Lower lobe of right lung (tissue), 2 donors: Measurements from ENCODE around the gene CHST8. TPM values are rescaled to one million over a fixed set of nuclear protein-coding genes. Genes with fewer than 3 reads are reported as not detected.

Experiments used
- ATAC-seq, 2 donors: fragments of 200-7000 bp; cut with Tn5 transposase; one replicate each; pipeline ENCODE4 v1.9.1; 2020 to 2022; ENCODE audit warnings: mild to moderate bottlenecking in 2 of 2, moderate library complexity in 2 of 2
- DNase-seq: peaks from one replicate; pipeline ENCODE4 v3.0.0-alpha.2; 2020
- H3K27ac ChIP-seq: fragments of 200-600 bp; one replicate; pipeline ENCODE4 v1.8.0; 2022
- H3K27me3 ChIP-seq: fragments of 200-600 bp; one replicate; pipeline ENCODE4 v1.8.0; 2022; ENCODE audit warnings: low read depth
- H3K36me3 ChIP-seq: fragments of 200-600 bp; one replicate; pipeline ENCODE4 v1.8.0; 2022; ENCODE audit warnings: mild to moderate bottlenecking
- H3K4me1 ChIP-seq: fragments of 200-600 bp; one replicate; pipeline ENCODE4 v1.8.0; 2022
- H3K4me3 ChIP-seq: fragments of 200-600 bp; one replicate; pipeline ENCODE4 v1.8.0; 2022; ENCODE audit warnings: mild to moderate bottlenecking
- H3K9me3 ChIP-seq: fragments of 200-600 bp; one replicate; pipeline ENCODE4 v1.8.0; 2022
- intact Hi-C: fragments of 100-400 bp; cut with DNase I; formaldehyde crosslinking; loops from one replicate; pipeline ENCODE4 v1.11.0; 2022
- total RNA-seq: library from RNA; stranded (reverse); fragmentation: NEBNext Ultra II Directional; extraction: Animal tissue kit (Norgen Biotek cat#: 25700); gene quantifications from one replicate; pipeline ENCODE4 v1.2.1, GENCODE V29; 2021
- TF ChIP-seq, protein P1 (sequence below): fragments of 200-600 bp; IDR thresholded peaks from one replicate; pipeline ENCODE4 v1.8.0; 2022; ENCODE audit warnings: antibody characterized with exemption, mild to moderate bottlenecking
- donor health status: DM: no; HTN: yes; CAD: no; lungs with severe emphysema.

The CHST8 gene
- total RNA-seq, 1 donor from 2014 or later: not detected

DNA sequence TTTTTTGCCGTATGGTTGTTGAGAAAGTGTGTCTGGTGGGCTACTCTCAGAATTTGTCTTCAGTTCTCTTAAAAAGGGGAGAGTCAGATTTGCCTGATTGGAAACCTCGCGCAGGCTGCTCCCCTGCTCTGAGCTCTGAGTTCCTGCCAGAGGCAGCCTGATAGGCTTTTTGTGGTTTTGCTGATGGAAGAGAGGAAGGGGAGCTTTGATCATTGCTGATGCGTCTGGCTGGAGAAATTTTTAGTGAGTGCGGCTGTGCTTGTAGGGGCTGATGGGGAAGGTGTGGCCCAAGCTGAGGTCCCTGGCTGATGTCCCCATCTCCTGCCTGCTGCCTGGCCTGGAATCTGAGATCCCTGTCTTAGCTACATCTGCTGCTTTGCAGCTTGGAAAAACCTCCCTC is 2.8 kb downstream of the CHST8 start:
- intact Hi-C loops: no loop called here
- ATAC-seq (no peak), DNase-seq (no peak)
- Histone ChIP-seq H3K27me3 (peaks cover 63% of the 10 kb centered on the region), H3K9me3 (no peaks in the 10 kb centered on the region), H3K4me3 (no peak overlapping the region), H3K27ac (no peak overlapping the region), H3K4me1 (peaks cover 12% of the 10 kb centered on the region), H3K36me3 (no peaks in the 10 kb centered on the region)
- TF ChIP-seq, protein P1, sequence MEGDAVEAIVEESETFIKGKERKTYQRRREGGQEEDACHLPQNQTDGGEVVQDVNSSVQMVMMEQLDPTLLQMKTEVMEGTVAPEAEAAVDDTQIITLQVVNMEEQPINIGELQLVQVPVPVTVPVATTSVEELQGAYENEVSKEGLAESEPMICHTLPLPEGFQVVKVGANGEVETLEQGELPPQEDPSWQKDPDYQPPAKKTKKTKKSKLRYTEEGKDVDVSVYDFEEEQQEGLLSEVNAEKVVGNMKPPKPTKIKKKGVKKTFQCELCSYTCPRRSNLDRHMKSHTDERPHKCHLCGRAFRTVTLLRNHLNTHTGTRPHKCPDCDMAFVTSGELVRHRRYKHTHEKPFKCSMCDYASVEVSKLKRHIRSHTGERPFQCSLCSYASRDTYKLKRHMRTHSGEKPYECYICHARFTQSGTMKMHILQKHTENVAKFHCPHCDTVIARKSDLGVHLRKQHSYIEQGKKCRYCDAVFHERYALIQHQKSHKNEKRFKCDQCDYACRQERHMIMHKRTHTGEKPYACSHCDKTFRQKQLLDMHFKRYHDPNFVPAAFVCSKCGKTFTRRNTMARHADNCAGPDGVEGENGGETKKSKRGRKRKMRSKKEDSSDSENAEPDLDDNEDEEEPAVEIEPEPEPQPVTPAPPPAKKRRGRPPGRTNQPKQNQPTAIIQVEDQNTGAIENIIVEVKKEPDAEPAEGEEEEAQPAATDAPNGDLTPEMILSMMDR: no peak

DNA sequence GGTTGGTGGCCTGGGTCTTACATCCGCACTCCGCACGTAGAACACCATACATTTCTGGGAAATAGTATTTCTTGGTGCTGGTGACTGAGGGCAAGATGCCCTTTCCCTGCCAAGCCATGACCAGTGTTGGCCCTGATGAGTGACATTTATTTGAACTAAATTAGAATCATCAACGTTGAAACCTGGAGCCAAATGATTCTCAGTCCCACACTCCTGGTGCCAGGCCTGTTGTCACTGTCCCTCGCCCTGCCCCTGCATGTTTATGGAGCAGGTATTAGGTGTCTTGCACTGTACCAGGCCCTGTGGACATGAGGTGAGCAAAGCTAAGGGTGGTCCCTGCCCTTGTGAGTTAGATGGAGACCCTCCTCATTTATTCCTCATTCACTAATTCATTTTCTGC is 5.8 kb downstream of the CHST8 start:
- intact Hi-C loops: no loop called here
- Histone ChIP-seq H3K36me3 (no peaks in the 10 kb centered on the region), H3K27me3 (peaks cover 48% of the 10 kb centered on the region), H3K4me3 (no peak overlapping the region), H3K27ac (no peak overlapping the region), H3K9me3 (no peaks in the 10 kb centered on the region), H3K4me1 (peaks cover 6% of the 10 kb centered on the region)
- ATAC-seq (no peak), DNase-seq (no peak)
- TF ChIP-seq, protein P1: no peak

DNA sequence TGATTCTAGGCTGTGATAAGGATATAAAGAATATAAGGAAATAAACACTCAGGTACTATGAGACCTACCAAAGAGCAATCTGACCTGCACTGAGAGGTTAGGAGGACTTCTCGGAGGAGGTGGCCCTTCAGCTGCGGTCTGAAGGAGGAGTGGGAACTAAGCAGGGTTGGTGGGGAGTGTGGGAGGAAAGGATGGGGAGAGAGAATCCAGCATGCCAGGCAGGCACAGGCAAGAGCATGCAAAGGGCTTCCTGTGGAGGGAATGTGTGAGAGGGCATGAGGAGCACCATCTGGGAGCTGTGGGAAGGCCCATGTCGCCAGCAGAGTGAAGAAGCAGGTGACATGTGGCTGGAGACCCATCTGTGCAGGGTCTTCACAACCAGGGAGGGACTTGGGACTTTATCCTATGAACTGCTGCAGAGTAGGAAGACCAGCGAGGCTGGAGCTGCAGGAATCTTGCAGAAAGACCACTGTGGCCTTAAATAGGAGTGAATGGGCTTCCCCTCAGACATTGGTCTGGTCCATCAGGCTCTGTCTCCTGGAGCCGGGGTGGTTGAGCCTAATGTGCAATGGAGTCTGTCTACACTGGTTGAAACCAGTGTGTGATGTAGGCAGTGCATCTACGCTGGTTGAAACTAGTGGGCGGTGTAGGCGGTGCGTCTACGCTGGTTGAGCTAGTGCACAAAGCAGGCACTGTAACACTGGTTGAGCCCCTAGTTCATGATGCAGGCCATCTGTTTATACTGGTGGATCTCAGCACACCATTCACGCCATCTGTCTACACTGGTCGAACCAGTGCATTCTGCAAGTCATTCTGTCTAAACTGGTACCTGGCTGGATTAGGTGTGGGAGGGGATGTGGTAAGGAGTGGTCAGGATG is 6.4 kb downstream of the CHST8 start:
- Histone ChIP-seq H3K27ac (no peak overlapping the region), H3K4me3 (no peak overlapping the region), H3K4me1 (peaks cover under 1% of the 10 kb centered on the region), H3K36me3 (no peaks in the 10 kb centered on the region), H3K27me3 (peaks cover 41% of the 10 kb centered on the region), H3K9me3 (no peaks in the 10 kb centered on the region)
- DNase-seq: no peak
- intact Hi-C loops: no loop called here
- TF ChIP-seq, protein P1: no peak
- peak in 1 of 2 donors; percentile 16 for ATAC-seq

DNA sequence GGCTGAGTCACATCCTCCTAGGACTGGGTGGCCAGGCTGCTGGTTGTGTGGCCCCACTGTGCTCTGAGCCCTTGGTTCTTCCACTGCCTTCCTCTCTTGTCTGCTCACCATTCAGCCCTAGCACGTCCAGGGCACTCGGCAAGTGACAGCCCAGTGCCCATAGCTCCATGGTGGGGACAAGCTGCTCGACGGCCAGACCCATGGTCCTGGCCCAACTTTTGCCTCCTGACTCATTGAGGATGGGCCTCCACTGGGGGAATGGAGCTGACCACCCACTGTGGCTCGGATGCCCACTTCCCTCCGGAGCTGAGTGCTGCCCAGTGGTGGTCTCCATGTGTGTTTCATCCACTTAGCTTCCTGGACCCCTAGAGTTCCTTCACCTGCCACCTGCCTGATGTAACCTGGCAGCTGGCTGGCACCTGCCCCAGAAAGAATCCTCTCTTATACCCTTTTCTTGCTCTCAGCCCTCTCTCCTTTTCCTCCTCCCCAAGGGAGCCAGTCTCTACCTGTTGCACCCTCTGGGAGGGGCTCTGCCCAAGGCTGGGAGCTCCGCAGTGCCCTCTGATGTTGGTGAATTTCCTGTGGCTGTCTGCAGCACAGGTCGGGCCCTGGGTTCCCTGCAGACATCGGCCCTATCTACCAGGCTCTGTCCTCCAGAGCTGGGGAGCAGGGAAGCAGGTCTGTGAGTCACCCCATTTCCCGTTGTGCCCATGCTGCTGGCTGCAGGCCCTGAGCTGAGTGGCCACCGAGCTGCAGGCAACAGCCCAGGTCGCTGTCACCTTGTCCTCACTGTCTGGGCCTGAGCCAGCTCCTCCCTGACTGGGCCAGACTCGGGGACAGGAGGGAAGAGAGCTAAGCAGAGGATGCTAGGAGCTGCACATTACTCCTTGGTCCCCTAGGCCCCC is 7.4 kb downstream of the CHST8 start:
- no peak for DNase-seq
- peaks cover 31% of the 10 kb centered on the region for H3K27me3 ChIP-seq
- TF ChIP-seq, protein P1: no peak
- H3K9me3 ChIP-seq: no peaks in the 10 kb centered on the region
- H3K4me1 ChIP-seq: no peaks in the 10 kb centered on the region
- no peak for ATAC-seq
- no peak overlapping the region for H3K4me3 ChIP-seq
- H3K36me3 ChIP-seq: no peaks in the 10 kb centered on the region
- no peak overlapping the region for H3K27ac ChIP-seq
- intact Hi-C loops: no loop called here

DNA sequence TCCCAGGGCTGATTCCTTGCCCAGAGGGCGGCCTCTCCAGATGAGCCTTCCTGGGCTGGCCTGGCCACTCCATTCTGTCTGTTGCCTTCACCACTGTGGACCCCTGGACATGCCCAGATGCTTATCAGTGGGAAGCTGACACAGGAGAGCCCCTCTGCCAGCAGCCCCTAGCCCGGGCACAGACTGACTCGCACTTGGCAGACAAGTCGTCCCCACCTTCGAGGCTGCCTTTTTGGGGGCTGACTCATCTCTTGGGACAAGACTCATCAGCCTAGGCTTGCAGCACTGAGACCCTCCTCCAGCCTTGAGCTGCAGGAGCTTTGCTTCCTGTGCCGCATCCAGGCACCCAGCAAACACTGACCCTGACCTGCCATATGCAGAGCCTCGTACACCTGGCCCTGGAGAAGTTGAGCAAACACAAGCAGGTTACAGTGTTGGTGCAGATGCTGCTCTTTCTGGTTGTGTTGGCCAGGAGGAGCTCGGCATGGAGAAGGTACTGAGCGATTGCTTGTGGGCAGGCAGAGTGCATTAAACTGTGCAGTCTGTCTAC is 8.1 kb downstream of the CHST8 start:
- no peak for DNase-seq
- ATAC-seq: no peak
- H3K27me3 ChIP-seq: peaks cover 25% of the 10 kb centered on the region

More for the DNA sequence above, 8.1 kb downstream of the CHST8 start:
- TF ChIP-seq, protein P1: no peak
- Histone ChIP-seq H3K27ac (no peak overlapping the region), H3K36me3 (no peaks in the 10 kb centered on the region), H3K4me1 (no peaks in the 10 kb centered on the region), H3K4me3 (no peak overlapping the region), H3K9me3 (no peaks in the 10 kb centered on the region)
- intact Hi-C loops: no loop called here
